HCT116 (cell line): Measurements from ENCODE around the gene NUDT8. TPM values are rescaled to one million over a fixed set of nuclear protein-coding genes. Genes with fewer than 3 reads are reported as not detected.

Experiments
- CBX3 ChIP-seq: IDR thresholded peaks from 2 replicates; pipeline ENCODE4 v1.6.1; 2012; ENCODE audit warnings: low read depth
- CEBPB ChIP-seq: IDR thresholded peaks from 2 replicates; pipeline ENCODE4 v1.6.1; 2012; ENCODE audit warnings: low read depth
- EGR1 ChIP-seq: IDR thresholded peaks from 2 replicates; pipeline ENCODE4 v1.6.1; 2012; ENCODE audit warnings: low read depth
- SIN3A ChIP-seq: IDR thresholded peaks from 2 replicates; pipeline ENCODE4 v1.6.1; 2012; ENCODE audit warnings: low read depth
- SP1 ChIP-seq: IDR thresholded peaks from 2 replicates; pipeline ENCODE4 v1.6.1; 2012; ENCODE audit warnings: low read depth
- YY1 ChIP-seq: IDR thresholded peaks from 2 replicates; pipeline ENCODE4 v1.6.1; 2011; ENCODE audit warnings: low read length, low read depth, moderate library complexity, mild to moderate bottlenecking; ENCODE audit not compliant: insufficient replicate concordance; ENCODE audit errors: extremely low read depth
- total RNA-seq: library from RNA; stranded (reverse); gene quantifications from one replicate; pipeline ENCODE4 v1.2.1, GENCODE V29; 2021; ENCODE audit not compliant: unreplicated experiment
- TF ChIP-seq, protein P1 (sequence below): IDR thresholded peaks from 2 replicates; pipeline ENCODE4 v1.6.1; 2012; ENCODE audit warnings: low read depth
- TF ChIP-seq, protein P2 (sequence below): IDR thresholded peaks from 2 replicates; pipeline ENCODE4 v1.6.1; 2012

Gene NUDT8
- total RNA-seq, 1 experiment from 2014 or later = 18.7 TPM

DNA sequence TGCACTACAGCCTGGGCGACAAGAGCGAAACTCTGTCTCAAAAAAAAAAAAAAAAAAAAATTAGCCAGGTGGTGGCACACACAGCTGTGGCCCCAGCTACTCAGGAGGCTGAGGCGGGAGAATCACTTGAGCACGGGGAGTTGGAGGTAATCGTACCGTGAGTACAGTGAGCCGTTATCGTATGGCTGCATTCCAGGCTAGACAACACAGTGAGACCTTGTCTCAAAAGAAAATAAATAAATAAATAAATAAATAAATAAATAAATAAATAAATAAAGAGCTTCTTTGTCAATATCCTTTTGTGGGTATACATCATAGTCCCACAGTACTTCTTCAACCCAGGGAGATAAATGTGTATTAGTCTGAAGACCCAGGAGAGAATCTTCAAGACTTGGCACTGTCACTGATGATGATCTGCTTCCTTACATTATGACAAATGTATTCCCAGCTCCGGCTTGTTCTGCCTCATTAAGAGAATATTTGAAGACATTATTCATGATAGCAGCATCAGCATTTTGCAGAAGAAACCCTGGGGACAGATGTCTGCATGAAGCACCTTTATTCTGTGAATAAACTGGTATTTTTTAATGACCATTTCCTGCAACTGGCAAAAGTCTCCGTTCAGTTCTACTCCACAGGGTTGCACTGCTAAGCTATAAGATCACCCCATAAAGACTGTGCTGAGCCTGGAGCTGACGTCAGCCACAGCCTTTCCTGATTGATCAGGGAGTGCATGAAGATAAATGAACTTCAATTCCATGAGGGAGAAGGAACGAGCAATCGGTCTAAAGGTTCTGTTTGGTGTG, 22.4 kb upstream of the NUDT8 start (continued):
- TF ChIP-seq, protein P1, sequence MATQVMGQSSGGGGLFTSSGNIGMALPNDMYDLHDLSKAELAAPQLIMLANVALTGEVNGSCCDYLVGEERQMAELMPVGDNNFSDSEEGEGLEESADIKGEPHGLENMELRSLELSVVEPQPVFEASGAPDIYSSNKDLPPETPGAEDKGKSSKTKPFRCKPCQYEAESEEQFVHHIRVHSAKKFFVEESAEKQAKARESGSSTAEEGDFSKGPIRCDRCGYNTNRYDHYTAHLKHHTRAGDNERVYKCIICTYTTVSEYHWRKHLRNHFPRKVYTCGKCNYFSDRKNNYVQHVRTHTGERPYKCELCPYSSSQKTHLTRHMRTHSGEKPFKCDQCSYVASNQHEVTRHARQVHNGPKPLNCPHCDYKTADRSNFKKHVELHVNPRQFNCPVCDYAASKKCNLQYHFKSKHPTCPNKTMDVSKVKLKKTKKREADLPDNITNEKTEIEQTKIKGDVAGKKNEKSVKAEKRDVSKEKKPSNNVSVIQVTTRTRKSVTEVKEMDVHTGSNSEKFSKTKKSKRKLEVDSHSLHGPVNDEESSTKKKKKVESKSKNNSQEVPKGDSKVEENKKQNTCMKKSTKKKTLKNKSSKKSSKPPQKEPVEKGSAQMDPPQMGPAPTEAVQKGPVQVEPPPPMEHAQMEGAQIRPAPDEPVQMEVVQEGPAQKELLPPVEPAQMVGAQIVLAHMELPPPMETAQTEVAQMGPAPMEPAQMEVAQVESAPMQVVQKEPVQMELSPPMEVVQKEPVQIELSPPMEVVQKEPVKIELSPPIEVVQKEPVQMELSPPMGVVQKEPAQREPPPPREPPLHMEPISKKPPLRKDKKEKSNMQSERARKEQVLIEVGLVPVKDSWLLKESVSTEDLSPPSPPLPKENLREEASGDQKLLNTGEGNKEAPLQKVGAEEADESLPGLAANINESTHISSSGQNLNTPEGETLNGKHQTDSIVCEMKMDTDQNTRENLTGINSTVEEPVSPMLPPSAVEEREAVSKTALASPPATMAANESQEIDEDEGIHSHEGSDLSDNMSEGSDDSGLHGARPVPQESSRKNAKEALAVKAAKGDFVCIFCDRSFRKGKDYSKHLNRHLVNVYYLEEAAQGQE = no peak
- TF ChIP-seq EGR1 (no peak), CBX3 (no peak), CEBPB (no peak), SIN3A (no peak), SP1 (no peak), YY1 (no peak)
- TF ChIP-seq, protein P2, sequence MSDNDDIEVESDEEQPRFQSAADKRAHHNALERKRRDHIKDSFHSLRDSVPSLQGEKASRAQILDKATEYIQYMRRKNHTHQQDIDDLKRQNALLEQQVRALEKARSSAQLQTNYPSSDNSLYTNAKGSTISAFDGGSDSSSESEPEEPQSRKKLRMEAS = no peak
- TF ChIP-seq, all 23 proteins: peak for 0
